Astrocyte (in vitro differentiated cells and primary cell): ENCODE results near the gene BTBD2. TPM values are rescaled to one million over a fixed set of nuclear protein-coding genes. Genes with fewer than 3 reads are reported as not detected.

ENCODE experiments used
- DNase-seq: peaks from one replicate; pipeline ENCODE4 v3.0.0-alpha.2; 2010; ENCODE audit warnings: low read depth
- FAIRE-seq: peaks from 2 replicates; lab custom pipeline; 2011; peaks lifted over from hg19 to GRCh38; lab: Jason Lieb, UNC
- H2AFZ ChIP-seq: 2 replicates; pipeline ENCODE4 v1.6.0; 2012; ENCODE audit warnings: low read depth, low read length, inconsistent platforms
- H3K27ac ChIP-seq: 2 replicates; pipeline ENCODE4 v1.5.1; 2011; ENCODE audit warnings: low read depth, low read length, inconsistent platforms
- H3K27me3 ChIP-seq: 2 replicates; pipeline ENCODE4 v1.6.0; 2011; ENCODE audit warnings: low read length, inconsistent platforms; ENCODE audit not compliant: insufficient read depth
- H3K36me3 ChIP-seq: 2 replicates; pipeline ENCODE4 v1.5.1; 2011; ENCODE audit warnings: low read length, inconsistent platforms; ENCODE audit not compliant: insufficient read depth
- H3K4me1 ChIP-seq: 2 replicates; pipeline ENCODE4 v1.5.1; 2011; ENCODE audit warnings: low read length, inconsistent platforms; ENCODE audit not compliant: insufficient read depth
- H3K4me2 ChIP-seq: 2 replicates; pipeline ENCODE4 v1.6.0; 2012; ENCODE audit warnings: low read length, inconsistent platforms
- H3K4me3 ChIP-seq: 2 replicates; pipeline ENCODE4 v1.5.1; 2011; ENCODE audit warnings: low read depth, mild to moderate bottlenecking, low read length, inconsistent platforms; ENCODE audit not compliant: insufficient read depth
- H3K79me2 ChIP-seq: 2 replicates; pipeline ENCODE4 v1.6.0; 2012; ENCODE audit warnings: mild to moderate bottlenecking, low read length, inconsistent platforms; ENCODE audit not compliant: insufficient read depth
- H3K9ac ChIP-seq: 2 replicates; pipeline ENCODE4 v1.6.0; 2012; ENCODE audit warnings: mild to moderate bottlenecking, low read length, inconsistent platforms
- H3K9me3 ChIP-seq: 2 replicates; pipeline ENCODE4 v1.5.1; 2012; ENCODE audit warnings: low read depth, mild to moderate bottlenecking, low read length, inconsistent platforms; ENCODE audit not compliant: insufficient read depth
- H4K20me1 ChIP-seq: 2 replicates; pipeline ENCODE4 v1.6.0; 2012; ENCODE audit warnings: low read length, inconsistent platforms; ENCODE audit not compliant: insufficient read depth
- H3K27ac Mint-ChIP-seq: one replicate; pipeline ENCODE4 v1.8.0; 2021; ENCODE audit warnings: mild to moderate bottlenecking, mixed read lengths; ENCODE audit not compliant: unreplicated experiment
- H3K27me3 Mint-ChIP-seq: one replicate; pipeline ENCODE4 v1.8.0; 2021; ENCODE audit warnings: low read depth, mixed read lengths; ENCODE audit not compliant: unreplicated experiment
- H3K36me3 Mint-ChIP-seq: one replicate; pipeline ENCODE4 v1.8.0; 2021; ENCODE audit warnings: low read depth, mixed read lengths; ENCODE audit not compliant: unreplicated experiment
- H3K4me1 Mint-ChIP-seq: one replicate; pipeline ENCODE4 v1.8.0; 2021; ENCODE audit warnings: low read depth, mixed read lengths; ENCODE audit not compliant: unreplicated experiment
- H3K4me3 Mint-ChIP-seq: one replicate; pipeline ENCODE4 v1.8.0; 2021; ENCODE audit warnings: mild to moderate bottlenecking, moderate library complexity, mixed read lengths; ENCODE audit not compliant: unreplicated experiment
- H3K9me3 Mint-ChIP-seq: one replicate; pipeline ENCODE4 v1.8.0; 2021; ENCODE audit warnings: mild to moderate bottlenecking, mixed read lengths; ENCODE audit not compliant: unreplicated experiment
- EZH2 ChIP-seq: IDR thresholded peaks from 2 replicates; pipeline ENCODE4 v1.6.1; 2012; ENCODE audit warnings: mild to moderate bottlenecking, low read length, inconsistent platforms; ENCODE audit not compliant: insufficient read depth
- total RNA-seq: library from RNA; stranded (reverse); gene quantifications from 2 replicates; pipeline ENCODE4 v1.2.1, GENCODE V29; 2021
- TF ChIP-seq, protein P1 (sequence below): IDR thresholded peaks from 2 replicates; pipeline ENCODE4 v1.5.1; 2011; ENCODE audit warnings: low read depth, mild to moderate bottlenecking, inconsistent platforms, low read length, moderate library complexity; ENCODE audit not compliant: insufficient read depth

Gene BTBD2
- total RNA-seq, 1 donor from 2014 or later: 53.7 TPM

GRCh38 chr19:1957562-1958248, 57.8 kb downstream of the BTBD2 start:
- Mint-ChIP-seq H3K4me3 (no peak overlapping the region), H3K27me3 (no peaks in the 10 kb centered on the region), H3K27ac (no peak overlapping the region), H3K4me1 (peaks cover 1% of the 10 kb centered on the region), H3K36me3 (peaks cover under 1% of the 10 kb centered on the region), H3K9me3 (no peaks in the 10 kb centered on the region)
- Histone ChIP-seq H3K4me3 (no peak overlapping the region), H4K20me1 (peaks cover 92% of the 10 kb centered on the region), H3K9me3 (no peaks in the 10 kb centered on the region), H3K27me3 (no peaks in the 10 kb centered on the region), H3K27ac (no peak overlapping the region), H3K36me3 (no peaks in the 10 kb centered on the region), H3K79me2 (peaks cover 92% of the 10 kb centered on the region), H2AFZ (no peak overlapping the region), H3K9ac (no peak overlapping the region), H3K4me2 (no peak overlapping the region), H3K4me1 (no peaks in the 10 kb centered on the region)
- no peak for TF ChIP-seq EZH2
- TF ChIP-seq, protein P1, sequence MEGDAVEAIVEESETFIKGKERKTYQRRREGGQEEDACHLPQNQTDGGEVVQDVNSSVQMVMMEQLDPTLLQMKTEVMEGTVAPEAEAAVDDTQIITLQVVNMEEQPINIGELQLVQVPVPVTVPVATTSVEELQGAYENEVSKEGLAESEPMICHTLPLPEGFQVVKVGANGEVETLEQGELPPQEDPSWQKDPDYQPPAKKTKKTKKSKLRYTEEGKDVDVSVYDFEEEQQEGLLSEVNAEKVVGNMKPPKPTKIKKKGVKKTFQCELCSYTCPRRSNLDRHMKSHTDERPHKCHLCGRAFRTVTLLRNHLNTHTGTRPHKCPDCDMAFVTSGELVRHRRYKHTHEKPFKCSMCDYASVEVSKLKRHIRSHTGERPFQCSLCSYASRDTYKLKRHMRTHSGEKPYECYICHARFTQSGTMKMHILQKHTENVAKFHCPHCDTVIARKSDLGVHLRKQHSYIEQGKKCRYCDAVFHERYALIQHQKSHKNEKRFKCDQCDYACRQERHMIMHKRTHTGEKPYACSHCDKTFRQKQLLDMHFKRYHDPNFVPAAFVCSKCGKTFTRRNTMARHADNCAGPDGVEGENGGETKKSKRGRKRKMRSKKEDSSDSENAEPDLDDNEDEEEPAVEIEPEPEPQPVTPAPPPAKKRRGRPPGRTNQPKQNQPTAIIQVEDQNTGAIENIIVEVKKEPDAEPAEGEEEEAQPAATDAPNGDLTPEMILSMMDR: no peak
- no peak for FAIRE-seq
- no peak for DNase-seq

- Histone ChIP-seq H3K4me2 (no peak overlapping the region), H3K27me3 (no peaks in the 10 kb centered on the region), H3K27ac (no peak overlapping the region), H3K9me3 (no peaks in the 10 kb centered on the region), H4K20me1 (peaks cover 92% of the 10 kb centered on the region), H3K79me2 (peaks cover 91% of the 10 kb centered on the region), H3K4me1 (no peaks in the 10 kb centered on the region), H3K9ac (no peak overlapping the region), H3K36me3 (no peaks in the 10 kb centered on the region), H2AFZ (no peak overlapping the region), H3K4me3 (no peak overlapping the region)
- Mint-ChIP-seq H3K27ac (no peak overlapping the region), H3K27me3 (no peaks in the 10 kb centered on the region), H3K36me3 (no peaks in the 10 kb centered on the region), H3K4me1 (peaks cover 1% of the 10 kb centered on the region), H3K9me3 (no peaks in the 10 kb centered on the region), H3K4me3 (no peak overlapping the region)
- TF ChIP-seq EZH2: no peak
- TF ChIP-seq, protein P1: no peak
- DNase-seq: no peak
- no peak for FAIRE-seq
Measured at GRCh38 chr19:1956868-1957492, 58.5 kb downstream of the BTBD2 start.

GRCh38 chr19:1956122-1956494, 59.4 kb downstream of the BTBD2 start:
- no peak overlapping the region for H3K9ac ChIP-seq
- H3K9me3 ChIP-seq: no peaks in the 10 kb centered on the region
- no peak for DNase-seq
- no peaks in the 10 kb centered on the region for H3K36me3 ChIP-seq
- H4K20me1 ChIP-seq: peaks cover 89% of the 10 kb centered on the region
- no peak for TF ChIP-seq EZH2
- TF ChIP-seq, protein P1: no peak
- peaks cover 1% of the 10 kb centered on the region for H3K4me1 Mint-ChIP-seq
- no peak overlapping the region for H3K4me3 ChIP-seq
- peaks cover 90% of the 10 kb centered on the region for H3K79me2 ChIP-seq
- H2AFZ ChIP-seq: no peak overlapping the region
- H3K27me3 Mint-ChIP-seq: no peaks in the 10 kb centered on the region
- H3K4me2 ChIP-seq: no peak overlapping the region
- no peaks in the 10 kb centered on the region for H3K9me3 Mint-ChIP-seq
- no peaks in the 10 kb centered on the region for H3K27me3 ChIP-seq
- H3K36me3 Mint-ChIP-seq: no peaks in the 10 kb centered on the region
- no peak for FAIRE-seq
- no peak overlapping the region for H3K27ac Mint-ChIP-seq
- H3K4me1 ChIP-seq: no peaks in the 10 kb centered on the region
- H3K27ac ChIP-seq: no peak overlapping the region
- H3K4me3 Mint-ChIP-seq: no peak overlapping the region
